Measurements from ENCODE around the gene SPOCD1. TPM values are rescaled to one million over a fixed set of nuclear protein-coding genes. Genes with fewer than 3 reads are reported as not detected.

Gene SPOCD1
- total RNA-seq, 1 experiment from 2014 or later = 0.66 TPM

- BruUV-seq (replicated peaks) = no TSS peak
- Histone ChIP-seq H3K27me3 (replicated peaks; ENCODE audit: control insufficient read depth, insufficient read depth, low read length) (no peaks in the 10 kb centered on the region), H3K9me3 (no peaks in the 10 kb centered on the region), H3K4me3 (ENCODE audit: low read depth, low read length) (no peak overlapping the region), H3K4me1 (no peaks in the 10 kb centered on the region), H3K36me3 (ENCODE audit: control insufficient read depth, insufficient read depth, low read length) (no peaks in the 10 kb centered on the region)
- ChIA-PET CTCF (no interaction called here), POLR2A (no interaction called here)
- no peaks in the 10 kb centered on the region for H3K4me1 Mint-ChIP-seq (ENCODE audit: low read depth, unreplicated experiment)
- H3K36me3 Mint-ChIP-seq (ENCODE audit: insufficient read depth, unreplicated experiment) = no peaks in the 10 kb centered on the region
- no peak for DNase-seq
- no peaks in the 10 kb centered on the region for H3K9me3 Mint-ChIP-seq (ENCODE audit: unreplicated experiment)
- H3K4me3 Mint-ChIP-seq (ENCODE audit: unreplicated experiment) = no peak overlapping the region
- TF ChIP-seq CTCF (IDR thresholded peaks at IDR 0.05; ENCODE audit: insufficient read depth in 1 of 2, low read depth in 1 of 2, low read length in 1 of 2, severe bottlenecking in 1 of 2, unreplicated experiment in 1 of 2) = no peak
- no peaks in the 10 kb centered on the region for H3K27me3 Mint-ChIP-seq (ENCODE audit: insufficient read depth, unreplicated experiment)
- intact Hi-C loops (cut with micrococcal nuclease; ENCODE audit: unreplicated experiment) = no loop called here
- H3K27ac Mint-ChIP-seq (ENCODE audit: unreplicated experiment) = no peak overlapping the region
Measured at GRCh38 chr1:31796707-31797106, 19.1 kb downstream of the SPOCD1 start.

DNA sequence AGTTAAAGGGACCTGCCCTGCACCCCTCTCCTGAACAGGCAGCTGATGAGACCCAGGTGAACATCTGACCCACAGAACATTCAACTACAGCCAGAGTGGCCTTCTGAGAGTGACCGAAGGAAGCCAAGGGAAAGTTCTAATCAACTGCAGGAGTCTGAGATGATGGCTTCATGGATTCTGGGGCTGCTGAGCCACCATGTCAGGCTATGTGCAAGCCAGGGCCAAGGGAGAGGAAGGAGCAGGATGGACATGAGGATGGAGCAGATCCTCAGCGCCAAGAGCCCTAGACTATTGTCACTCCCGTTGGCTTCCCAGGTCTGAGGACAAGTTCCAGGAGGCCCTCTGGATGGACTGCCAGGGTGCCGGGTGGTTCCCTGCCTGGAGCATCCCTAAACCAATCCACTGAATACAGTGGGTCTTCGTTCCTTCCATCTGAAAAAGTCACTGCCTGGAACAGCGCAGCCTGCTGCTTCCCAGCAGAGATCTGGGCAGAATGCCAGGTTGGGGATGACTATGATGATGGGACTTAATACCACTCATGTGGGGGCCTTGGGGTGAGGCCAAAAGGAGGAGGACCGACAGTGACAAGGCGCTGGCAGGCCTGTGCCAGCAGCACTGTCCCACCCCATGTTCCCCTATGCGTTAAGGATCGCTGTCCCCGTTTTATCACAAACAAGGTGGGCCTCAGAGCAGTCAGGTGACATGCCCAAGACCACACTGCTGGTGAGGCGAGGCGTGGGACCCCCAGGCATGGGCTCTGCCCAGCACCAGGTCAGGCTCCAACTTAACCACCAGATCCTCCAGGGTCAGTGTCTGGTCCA is 19.8 kb downstream of the SPOCD1 start:
- no TSS peak for BruUV-seq (replicated peaks)
- no peak for DNase-seq
- no peaks in the 10 kb centered on the region for H3K4me1 ChIP-seq
- intact Hi-C loops (cut with micrococcal nuclease; ENCODE audit: unreplicated experiment) = no loop called here
- no peaks in the 10 kb centered on the region for H3K9me3 ChIP-seq
- TF ChIP-seq CTCF (IDR thresholded peaks at IDR 0.05; ENCODE audit: insufficient read depth in 1 of 2, low read depth in 1 of 2, low read length in 1 of 2, severe bottlenecking in 1 of 2, unreplicated experiment in 1 of 2) = no peak
- H3K9me3 Mint-ChIP-seq (ENCODE audit: unreplicated experiment) = no peaks in the 10 kb centered on the region
- no peak overlapping the region for H3K27ac Mint-ChIP-seq (ENCODE audit: unreplicated experiment)
- CTCF ChIA-PET = no interaction called here
- H3K4me3 ChIP-seq (ENCODE audit: low read depth, low read length) = no peak overlapping the region
- H3K36me3 ChIP-seq (ENCODE audit: control insufficient read depth, insufficient read depth, low read length) = no peaks in the 10 kb centered on the region
- no peaks in the 10 kb centered on the region for H3K27me3 Mint-ChIP-seq (ENCODE audit: insufficient read depth, unreplicated experiment)
- no peaks in the 10 kb centered on the region for H3K36me3 Mint-ChIP-seq (ENCODE audit: insufficient read depth, unreplicated experiment)
- POLR2A ChIA-PET = no interaction called here
- no peaks in the 10 kb centered on the region for H3K4me1 Mint-ChIP-seq (ENCODE audit: low read depth, unreplicated experiment)
- H3K27me3 ChIP-seq (replicated peaks; ENCODE audit: control insufficient read depth, insufficient read depth, low read length) = no peaks in the 10 kb centered on the region
- H3K4me3 Mint-ChIP-seq (ENCODE audit: unreplicated experiment) = no peak overlapping the region

DNA sequence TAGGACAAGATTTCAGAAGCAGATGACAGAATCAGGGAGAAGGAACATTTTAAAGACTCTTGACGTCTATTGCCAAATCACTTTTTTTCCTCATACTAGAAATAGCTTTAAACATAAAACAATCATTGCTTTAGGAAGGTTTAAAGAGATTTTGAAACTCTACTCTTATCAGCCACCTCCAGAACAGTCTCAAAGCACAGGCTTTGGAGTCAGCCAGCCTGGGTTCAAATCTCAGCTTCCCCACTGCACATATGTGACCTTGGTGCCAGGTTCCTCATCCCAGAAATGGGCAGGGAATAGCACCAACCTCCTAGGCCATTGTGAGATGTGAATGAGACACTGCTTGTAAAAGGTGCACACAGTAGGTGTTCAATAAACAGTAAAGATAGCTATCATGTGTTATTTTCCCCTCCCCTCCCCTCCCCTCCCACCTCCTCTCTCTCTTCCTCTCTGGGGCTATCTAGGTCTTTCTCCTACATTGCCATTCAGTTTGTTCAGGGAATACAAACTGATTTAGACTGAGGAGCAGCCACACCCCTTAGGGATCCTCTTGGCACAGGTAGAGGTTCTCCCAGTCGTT is 20.6 kb downstream of the SPOCD1 start:
- H3K4me3 Mint-ChIP-seq (ENCODE audit: unreplicated experiment) = no peak overlapping the region
- CTCF ChIA-PET = no interaction called here
- no peak overlapping the region for H3K4me3 ChIP-seq (ENCODE audit: low read depth, low read length)

More for the DNA sequence above, 20.6 kb downstream of the SPOCD1 start:
- no peak overlapping the region for H3K27ac Mint-ChIP-seq (ENCODE audit: unreplicated experiment)
- H3K4me1 Mint-ChIP-seq (ENCODE audit: low read depth, unreplicated experiment) = no peaks in the 10 kb centered on the region
- no peaks in the 10 kb centered on the region for H3K9me3 Mint-ChIP-seq (ENCODE audit: unreplicated experiment)
- no peaks in the 10 kb centered on the region for H3K36me3 ChIP-seq (ENCODE audit: control insufficient read depth, insufficient read depth, low read length)
- no peak for TF ChIP-seq CTCF (IDR thresholded peaks at IDR 0.05; ENCODE audit: insufficient read depth in 1 of 2, low read depth in 1 of 2, low read length in 1 of 2, severe bottlenecking in 1 of 2, unreplicated experiment in 1 of 2)
- intact Hi-C loops (cut with micrococcal nuclease; ENCODE audit: unreplicated experiment) = no loop called here
- H3K27me3 Mint-ChIP-seq (ENCODE audit: insufficient read depth, unreplicated experiment) = no peaks in the 10 kb centered on the region
- POLR2A ChIA-PET = no interaction called here
- H3K9me3 ChIP-seq = no peaks in the 10 kb centered on the region
- no TSS peak for BruUV-seq (replicated peaks)
- no peaks in the 10 kb centered on the region for H3K36me3 Mint-ChIP-seq (ENCODE audit: insufficient read depth, unreplicated experiment)
- no peaks in the 10 kb centered on the region for H3K27me3 ChIP-seq (replicated peaks; ENCODE audit: control insufficient read depth, insufficient read depth, low read length)
- DNase-seq = no peak
- H3K4me1 ChIP-seq = no peaks in the 10 kb centered on the region
